ENCODE measurements around the gene RBM20. TPM values are rescaled to one million over a fixed set of nuclear protein-coding genes. Genes with fewer than 3 reads are reported as not detected.
A peak's percentile ranks its signal among the peaks of the same experiment; 100 is the strongest.

Gene RBM20
- total RNA-seq, 4 donors from 2014 or later, result 7.4 to 18.4 (median 10.2) TPM

GRCh38 chr10:110794808-110795207, 150.7 kb downstream of the RBM20 start:
- no peak for TF ChIP-seq POLR2A (IDR thresholded peaks at IDR 0.05)
- TF ChIP-seq, protein P1, sequence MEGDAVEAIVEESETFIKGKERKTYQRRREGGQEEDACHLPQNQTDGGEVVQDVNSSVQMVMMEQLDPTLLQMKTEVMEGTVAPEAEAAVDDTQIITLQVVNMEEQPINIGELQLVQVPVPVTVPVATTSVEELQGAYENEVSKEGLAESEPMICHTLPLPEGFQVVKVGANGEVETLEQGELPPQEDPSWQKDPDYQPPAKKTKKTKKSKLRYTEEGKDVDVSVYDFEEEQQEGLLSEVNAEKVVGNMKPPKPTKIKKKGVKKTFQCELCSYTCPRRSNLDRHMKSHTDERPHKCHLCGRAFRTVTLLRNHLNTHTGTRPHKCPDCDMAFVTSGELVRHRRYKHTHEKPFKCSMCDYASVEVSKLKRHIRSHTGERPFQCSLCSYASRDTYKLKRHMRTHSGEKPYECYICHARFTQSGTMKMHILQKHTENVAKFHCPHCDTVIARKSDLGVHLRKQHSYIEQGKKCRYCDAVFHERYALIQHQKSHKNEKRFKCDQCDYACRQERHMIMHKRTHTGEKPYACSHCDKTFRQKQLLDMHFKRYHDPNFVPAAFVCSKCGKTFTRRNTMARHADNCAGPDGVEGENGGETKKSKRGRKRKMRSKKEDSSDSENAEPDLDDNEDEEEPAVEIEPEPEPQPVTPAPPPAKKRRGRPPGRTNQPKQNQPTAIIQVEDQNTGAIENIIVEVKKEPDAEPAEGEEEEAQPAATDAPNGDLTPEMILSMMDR (IDR thresholded peaks at IDR 0.05 in 4 of 5, conservative IDR thresholded peaks at IDR 0.05 in 1 of 5), result no peak
- in situ Hi-C loops (cut with MboI; ENCODE audit: low sequenced_read_pairs in 4 of 4), result loop anchor here in 2 of 4 donors (25.0 kb wide), 1 partner anchor 183 kb away; no protein-coding TSS in a partner anchor
- ATAC-seq (peak in 1 of 2 donors; percentile 37), DNase-seq (no peak)
- Histone ChIP-seq H3K27me3 (no peaks in the 10 kb centered on the region), H3K9me3 (no peaks in the 10 kb centered on the region), H3K36me3 (peaks cover 0 to 24% of the 10 kb centered on the region in 2 donors), H3K27ac (peak overlapping the region in 1 of 4 donors; percentile 31), H3K4me1 (peaks cover 11 to 24% of the 10 kb centered on the region in 2 donors), H3K4me3 (no peak overlapping the region)
- intact Hi-C loops (cut with DNase I; ENCODE audit: low total_unique reads), result no loop called here

DNA sequence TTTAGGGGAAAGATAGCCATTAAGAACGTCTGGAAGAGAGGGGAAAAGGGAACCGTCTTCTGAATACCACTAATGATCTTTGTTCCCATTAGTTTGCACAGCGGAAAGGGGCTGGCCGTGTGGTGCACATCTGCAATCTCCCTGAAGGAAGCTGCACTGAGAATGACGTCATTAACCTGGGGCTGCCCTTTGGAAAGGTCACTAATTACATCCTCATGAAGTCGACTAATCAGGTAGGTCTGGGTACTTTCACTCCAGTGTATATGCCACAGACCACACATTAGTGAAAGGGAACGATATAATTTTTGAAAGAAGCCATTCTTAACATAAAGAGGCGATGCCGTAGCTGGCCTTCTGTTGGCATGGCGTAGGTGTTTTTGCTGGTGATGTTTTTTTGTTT, 153.3 kb downstream of the RBM20 start:
- Histone ChIP-seq H3K27ac (no peak overlapping the region), H3K36me3 (peaks cover 0 to 36% of the 10 kb centered on the region in 2 donors), H3K4me1 (peaks cover 0 to 26% of the 10 kb centered on the region in 2 donors)

GRCh38 chr10:110798340-110798739, 154.2 kb downstream of the RBM20 start:
- intact Hi-C loops (cut with DNase I; ENCODE audit: low total_unique reads) (no loop called here), in situ Hi-C loops (cut with MboI; ENCODE audit: low sequenced_read_pairs in 4 of 4) (loop anchor here in 2 of 4 donors (25.0 kb wide), 1 partner anchor 186 kb away; no protein-coding TSS in a partner anchor)
- no peak overlapping the region for H3K4me3 ChIP-seq
- peaks cover 0 to 28% of the 10 kb centered on the region in 2 donors for H3K4me1 ChIP-seq
- TF ChIP-seq POLR2A (IDR thresholded peaks at IDR 0.05), result no peak
- TF ChIP-seq, protein P1 (IDR thresholded peaks at IDR 0.05 in 4 of 5, conservative IDR thresholded peaks at IDR 0.05 in 1 of 5), result no peak
- DNase-seq (no peak), ATAC-seq (no peak)
- H3K9me3 ChIP-seq, result no peaks in the 10 kb centered on the region
- H3K36me3 ChIP-seq, result peaks cover 0 to 36% of the 10 kb centered on the region in 2 donors
- H3K27me3 ChIP-seq, result no peaks in the 10 kb centered on the region
- H3K27ac ChIP-seq, result no peak overlapping the region

More for the DNA sequence above, 153.3 kb downstream of the RBM20 start:
- ATAC-seq (no peak), DNase-seq (no peak)
- Histone ChIP-seq H3K4me3 (no peak overlapping the region), H3K9me3 (no peaks in the 10 kb centered on the region), H3K27me3 (no peaks in the 10 kb centered on the region)
- in situ Hi-C loops (cut with MboI; ENCODE audit: low sequenced_read_pairs in 4 of 4), result loop anchor here in 2 of 4 donors (25.0 kb wide), 1 partner anchor 185 kb away; no protein-coding TSS in a partner anchor
- intact Hi-C loops (cut with DNase I; ENCODE audit: low total_unique reads), result no loop called here
- no peak for TF ChIP-seq POLR2A (IDR thresholded peaks at IDR 0.05)
- TF ChIP-seq, protein P1 (IDR thresholded peaks at IDR 0.05 in 4 of 5, conservative IDR thresholded peaks at IDR 0.05 in 1 of 5), result no peak

DNA sequence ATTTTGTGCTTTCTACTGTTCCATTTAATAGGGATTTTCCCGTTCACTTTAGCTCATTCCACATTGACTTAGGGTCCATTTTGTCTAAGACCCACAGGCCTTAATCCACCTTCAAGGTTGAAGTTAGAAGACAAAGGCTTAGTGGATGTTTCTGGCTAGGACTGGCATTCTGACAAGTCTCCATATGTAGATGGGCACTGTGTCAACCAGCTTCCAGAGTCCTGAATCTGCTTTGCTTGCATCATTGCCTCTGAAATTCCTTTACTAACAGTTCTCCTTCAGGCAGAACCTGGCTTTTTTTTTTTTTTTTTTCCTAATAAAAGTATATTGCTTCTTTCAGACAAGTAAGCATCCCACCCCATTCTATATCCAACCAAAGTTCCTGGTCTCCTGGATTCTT, 158.0 kb downstream of the RBM20 start:
- no peaks in the 10 kb centered on the region for H3K9me3 ChIP-seq
- peak overlapping the region in 1 of 4 donors; percentile 10 for H3K27ac ChIP-seq
- no peak for TF ChIP-seq POLR2A (IDR thresholded peaks at IDR 0.05)
- TF ChIP-seq, protein P1 (IDR thresholded peaks at IDR 0.05 in 4 of 5, conservative IDR thresholded peaks at IDR 0.05 in 1 of 5), result no peak
- H3K27me3 ChIP-seq, result no peaks in the 10 kb centered on the region
- peaks cover 3 to 9% of the 10 kb centered on the region in 2 donors for H3K4me1 ChIP-seq
- peaks cover 0 to 36% of the 10 kb centered on the region in 2 donors for H3K36me3 ChIP-seq
- no peak for DNase-seq
- in situ Hi-C loops (cut with MboI; ENCODE audit: low sequenced_read_pairs in 4 of 4), result loop anchor here in 3 of 4 donors (5.0 to 10.0 kb wide), 4 partner anchors 73 to 100 kb away; partner anchors contain the start of gene PDCD4 (in 1 of the 3)
- ATAC-seq, result no peak
- H3K4me3 ChIP-seq, result no peak overlapping the region
- intact Hi-C loops (cut with DNase I; ENCODE audit: low total_unique reads), result no loop called here
